SK-N-SH treated with all-trans-retinoic acid at 6 μM for 48 hours (cell line): Measurements from ENCODE around the gene ASTN1.

Experiments
- ATAC-seq: fragments of 200-7000 bp; cut with Tn5 transposase; 3 replicates; pipeline ENCODE4 v1.9.1; 2020; ENCODE audit warnings: mild to moderate bottlenecking, moderate library complexity
- ARNTL ChIP-seq: fragments of 450-650 bp; formaldehyde crosslinking; IDR thresholded peaks from 2 replicates; pipeline ENCODE4 v1.5.0; 2020; ENCODE audit warnings: low read depth, mild to moderate bottlenecking, moderate library complexity, borderline replicate concordance
- CSDC2 ChIP-seq: fragments of 250-450 bp; sonication (Bioruptor Pico); IDR thresholded peaks from 2 replicates; pipeline ENCODE4 v1.5.0; 2020; ENCODE audit warnings: mild to moderate bottlenecking, moderate library complexity
- CSRNP3 ChIP-seq: fragments of 250-450 bp; sonication (Bioruptor Pico); IDR thresholded peaks from 2 replicates; pipeline ENCODE4 v1.5.1; 2021; ENCODE audit warnings: mild to moderate bottlenecking, moderate library complexity
- ESRRG ChIP-seq: fragments of 250-450 bp; sonication (Bioruptor Pico); IDR thresholded peaks from 2 replicates; pipeline ENCODE4 v1.6.1; 2021; ENCODE audit warnings: mild to moderate bottlenecking
- ISL1 ChIP-seq: fragments of 250-450 bp; sonication (Bioruptor Pico); IDR thresholded peaks from 2 replicates; pipeline ENCODE4 v2.1.2; 2022; ENCODE audit warnings: mild to moderate bottlenecking, moderate library complexity
- POU6F1 ChIP-seq: fragments of 250-450 bp; sonication (Bioruptor Pico); IDR thresholded peaks from 2 replicates; pipeline ENCODE4 v1.8.0; 2021; ENCODE audit warnings: low read depth, mild to moderate bottlenecking, moderate library complexity, borderline replicate concordance
- RARB ChIP-seq: fragments of 250-450 bp; sonication (Bioruptor Pico); IDR thresholded peaks from 2 replicates; pipeline ENCODE4 v1.8.0; 2021; ENCODE audit warnings: mild to moderate bottlenecking, moderate library complexity
- SNAI2 ChIP-seq: fragments of 250-450 bp; sonication (Bioruptor Pico); IDR thresholded peaks from 2 replicates; pipeline ENCODE4 v1.5.0; 2020; ENCODE audit warnings: mild to moderate bottlenecking, moderate library complexity
- TCF4 ChIP-seq: fragments of 250-450 bp; sonication (Bioruptor Pico); IDR thresholded peaks from 2 replicates; pipeline ENCODE4 v1.8.0; 2021; ENCODE audit warnings: mild to moderate bottlenecking, moderate library complexity, borderline replicate concordance
- TOX ChIP-seq: fragments of 250-450 bp; sonication (Bioruptor Pico); IDR thresholded peaks from 2 replicates; pipeline ENCODE4 v1.8.0; 2021; ENCODE audit warnings: mild to moderate bottlenecking, moderate library complexity, borderline replicate concordance
- TSHZ2 ChIP-seq: fragments of 250-450 bp; sonication (Bioruptor Pico); IDR thresholded peaks from 2 replicates; pipeline ENCODE4 v1.5.0; 2020; ENCODE audit warnings: mild to moderate bottlenecking, moderate library complexity
- ZFP3 ChIP-seq: fragments of 250-450 bp; sonication (Bioruptor Pico); IDR thresholded peaks from 2 replicates; pipeline ENCODE4 v1.5.0; 2020; ENCODE audit warnings: mild to moderate bottlenecking, moderate library complexity
- ZFP30 ChIP-seq: fragments of 450-650 bp; formaldehyde crosslinking; IDR thresholded peaks from 2 replicates; pipeline ENCODE4 v1.5.0; 2022; ENCODE audit warnings: mild to moderate bottlenecking, moderate library complexity
- ZNF565 ChIP-seq: fragments of 450-650 bp; formaldehyde crosslinking; conservative IDR thresholded peaks from 2 replicates; pipeline ENCODE4 v1.5.0; 2020; ENCODE audit warnings: low read depth, mild to moderate bottlenecking, moderate library complexity
- ZNF70 ChIP-seq: fragments of 450-650 bp; formaldehyde crosslinking; IDR thresholded peaks from 2 replicates; pipeline ENCODE4 v1.5.0; 2020; ENCODE audit warnings: mild to moderate bottlenecking, moderate library complexity
- ZNF8 ChIP-seq: fragments of 450-650 bp; formaldehyde crosslinking; IDR thresholded peaks from 2 replicates; pipeline ENCODE4 v1.5.0; 2020; ENCODE audit warnings: mild to moderate bottlenecking, moderate library complexity
- TF ChIP-seq, protein P1 (sequence below): fragments of 250-450 bp; sonication (Bioruptor Pico); IDR thresholded peaks from 2 replicates; pipeline ENCODE4 v1.8.0; 2020; ENCODE audit warnings: mild to moderate bottlenecking, moderate library complexity, borderline replicate concordance
- TF ChIP-seq, protein P2 (sequence below): fragments of 250-450 bp; sonication (Bioruptor Pico); IDR thresholded peaks from 2 replicates; pipeline ENCODE4 v1.5.1; 2020; ENCODE audit warnings: low read depth, mild to moderate bottlenecking, moderate library complexity

Gene ASTN1

GRCh38 chr1:176826265-176826664, 338.2 kb downstream of the ASTN1 start:
- TF ChIP-seq ZFP3 (CRISPR knock-in tag) (no peak), TCF4 (CRISPR knock-in tag) (peak; percentile 97), TSHZ2 (CRISPR knock-in tag) (peak; percentile 69; the same call in 1 of the 2 replicates), SNAI2 (CRISPR knock-in tag) (0 out of 2 replicates have a peak, but pooled peaks have one; percentile 25)
- ATAC-seq = no peak

DNA sequence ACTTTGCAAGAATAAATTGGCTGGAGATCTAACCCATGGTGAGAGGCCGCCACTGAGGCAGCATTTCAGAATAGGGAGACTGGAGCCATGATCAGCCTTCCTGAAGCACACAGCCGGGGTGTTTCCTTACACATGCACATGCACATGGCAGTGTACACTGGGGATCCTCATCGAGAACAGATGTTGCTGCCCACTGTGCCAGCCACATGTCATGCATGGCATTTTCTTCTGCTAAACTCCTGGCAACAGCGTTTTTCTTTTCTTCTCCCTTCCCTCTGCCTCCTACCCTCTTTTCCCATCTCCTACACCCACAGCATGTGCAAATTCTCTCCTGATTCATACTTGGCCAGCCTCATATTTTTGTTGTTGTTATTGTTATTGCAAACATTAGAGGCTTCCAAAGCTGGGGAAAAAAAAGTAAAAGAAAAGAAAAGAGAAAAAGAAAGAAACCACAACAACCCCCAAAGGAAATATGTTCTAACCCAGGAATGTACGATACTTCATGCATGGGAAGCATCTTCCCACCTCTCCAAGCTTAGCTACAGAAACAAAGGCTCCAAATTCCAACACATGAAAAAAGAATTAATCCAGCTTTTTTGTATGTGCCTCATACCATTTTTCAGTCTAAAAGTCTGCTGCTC, 344.0 kb downstream of the ASTN1 start:
- no peak for ATAC-seq
- TF ChIP-seq RARB (CRISPR knock-in tag) = no peak
- no peak for TF ChIP-seq ARNTL (CRISPR knock-in tag)
- TF ChIP-seq ZNF70 (CRISPR knock-in tag) = no peak
- no peak for TF ChIP-seq ZNF8
- no peak for TF ChIP-seq CSRNP3 (CRISPR knock-in tag)
- no peak for TF ChIP-seq POU6F1 (CRISPR knock-in tag)
- TF ChIP-seq TOX (CRISPR knock-in tag) = no peak

DNA sequence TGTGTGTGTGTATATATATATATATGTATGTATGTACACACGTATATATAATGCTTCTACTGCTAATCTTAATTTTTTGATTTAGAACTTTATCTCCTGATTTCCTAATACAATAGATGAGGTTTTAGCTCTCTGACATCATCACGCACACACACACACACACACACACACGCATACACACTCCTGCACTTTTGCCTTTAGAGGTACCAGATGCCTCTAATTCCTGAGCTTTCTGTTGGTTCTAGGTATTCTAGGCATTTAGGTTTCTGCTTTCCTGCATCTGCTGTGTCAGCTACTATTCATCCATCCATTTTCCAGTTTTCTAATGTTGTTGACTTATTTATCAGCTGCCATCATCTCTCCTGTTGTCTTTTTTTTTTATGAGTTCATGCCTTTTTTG, 348.3 kb downstream of the ASTN1 start:
- TF ChIP-seq ISL1 (CRISPR knock-in tag) (no peak), ESRRG (CRISPR knock-in tag) (no peak), CSRNP3 (CRISPR knock-in tag) (no peak), ZNF565 (CRISPR knock-in tag) (no peak), ARNTL (CRISPR knock-in tag) (no peak), TOX (CRISPR knock-in tag) (no peak), SNAI2 (CRISPR knock-in tag) (no peak), ZNF70 (CRISPR knock-in tag) (no peak), ZFP3 (CRISPR knock-in tag) (no peak), TSHZ2 (CRISPR knock-in tag) (no peak), ZFP30 (CRISPR knock-in tag) (no peak), CSDC2 (CRISPR knock-in tag) (no peak)
- TF ChIP-seq, protein P1, sequence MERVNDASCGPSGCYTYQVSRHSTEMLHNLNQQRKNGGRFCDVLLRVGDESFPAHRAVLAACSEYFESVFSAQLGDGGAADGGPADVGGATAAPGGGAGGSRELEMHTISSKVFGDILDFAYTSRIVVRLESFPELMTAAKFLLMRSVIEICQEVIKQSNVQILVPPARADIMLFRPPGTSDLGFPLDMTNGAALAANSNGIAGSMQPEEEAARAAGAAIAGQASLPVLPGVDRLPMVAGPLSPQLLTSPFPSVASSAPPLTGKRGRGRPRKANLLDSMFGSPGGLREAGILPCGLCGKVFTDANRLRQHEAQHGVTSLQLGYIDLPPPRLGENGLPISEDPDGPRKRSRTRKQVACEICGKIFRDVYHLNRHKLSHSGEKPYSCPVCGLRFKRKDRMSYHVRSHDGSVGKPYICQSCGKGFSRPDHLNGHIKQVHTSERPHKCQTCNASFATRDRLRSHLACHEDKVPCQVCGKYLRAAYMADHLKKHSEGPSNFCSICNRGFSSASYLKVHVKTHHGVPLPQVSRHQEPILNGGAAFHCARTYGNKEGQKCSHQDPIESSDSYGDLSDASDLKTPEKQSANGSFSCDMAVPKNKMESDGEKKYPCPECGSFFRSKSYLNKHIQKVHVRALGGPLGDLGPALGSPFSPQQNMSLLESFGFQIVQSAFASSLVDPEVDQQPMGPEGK (CRISPR knock-in tag) = no peak
- TF ChIP-seq, protein P2, sequence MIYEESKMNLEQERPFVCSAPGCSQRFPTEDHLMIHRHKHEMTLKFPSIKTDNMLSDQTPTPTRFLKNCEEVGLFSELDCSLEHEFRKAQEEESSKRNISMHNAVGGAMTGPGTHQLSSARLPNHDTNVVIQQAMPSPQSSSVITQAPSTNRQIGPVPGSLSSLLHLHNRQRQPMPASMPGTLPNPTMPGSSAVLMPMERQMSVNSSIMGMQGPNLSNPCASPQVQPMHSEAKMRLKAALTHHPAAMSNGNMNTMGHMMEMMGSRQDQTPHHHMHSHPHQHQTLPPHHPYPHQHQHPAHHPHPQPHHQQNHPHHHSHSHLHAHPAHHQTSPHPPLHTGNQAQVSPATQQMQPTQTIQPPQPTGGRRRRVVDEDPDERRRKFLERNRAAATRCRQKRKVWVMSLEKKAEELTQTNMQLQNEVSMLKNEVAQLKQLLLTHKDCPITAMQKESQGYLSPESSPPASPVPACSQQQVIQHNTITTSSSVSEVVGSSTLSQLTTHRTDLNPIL = no peak
- no peak for ATAC-seq
